Sigmoid colon (tissue), 7 donors: ENCODE results near the gene CABYR. TPM values are rescaled to one million over a fixed set of nuclear protein-coding genes. Genes with fewer than 3 reads are reported as not detected.

ENCODE experiments used
- DNase-seq: peaks from one replicate; pipeline ENCODE4 v3.0.0-alpha.2; 2019
- H3K27ac ChIP-seq, 4 donors: fragments of 200-600 bp; sonication (generic); one replicate each; pipeline ENCODE4 v1.5.1; 2016 to 2019; ENCODE audit warnings: mild to moderate bottlenecking in 1 of 4
- H3K27me3 ChIP-seq, 3 donors: fragments of 200-600 bp; sonication (generic); one replicate each; pipeline ENCODE4 v1.5.1; 2019; ENCODE audit warnings: mild to moderate bottlenecking in 1 of 3
- H3K36me3 ChIP-seq, 4 donors: fragments of 200-600 bp; sonication (generic); one replicate each; pipeline ENCODE4 v1.5.1; 2016 to 2019
- H3K4me1 ChIP-seq, 4 donors: fragments of 200-600 bp; sonication (generic); one replicate each; pipeline ENCODE4 v1.5.1; 2017 to 2019
- H3K4me3 ChIP-seq, 4 donors: fragments of 200-600 bp; sonication (generic); one replicate each; pipeline ENCODE4 v1.5.1; 2017 to 2019; ENCODE audit warnings: mild to moderate bottlenecking in 2 of 4, moderate library complexity in 1 of 4
- H3K9me3 ChIP-seq, 4 donors: fragments of 200-600 bp in 3 of 4; sonication (generic) in 3 of 4; one replicate each; pipeline versions ENCODE4 v1.5.1 to v1.6.1; 2013 to 2019
- CTCF ChIP-seq, 4 experiments: fragments of 450-650 bp in 3 of 4; fragments of 200-600 bp in 1 of 4; IDR thresholded peaks; one replicate each; pipeline ENCODE4 v1.5.1; 2016 to 2019; ENCODE audit warnings: antibody characterized with exemption in 4 of 4, mild to moderate bottlenecking in 3 of 4, moderate library complexity in 2 of 4
- EP300 ChIP-seq, 4 donors: sonication (generic); formaldehyde crosslinking; IDR thresholded peaks; one replicate each; pipeline ENCODE4 v1.6.1; 2017; ENCODE audit warnings: antibody characterized with exemption in 4 of 4
- POLR2A ChIP-seq, 2 donors: fragments of 450-650 bp; IDR thresholded peaks; one replicate each; pipeline ENCODE4 v1.6.1; 2016; ENCODE audit warnings: antibody characterized with exemption in 2 of 2, mild to moderate bottlenecking in 2 of 2, moderate library complexity in 2 of 2
- POLR2AphosphoS5 ChIP-seq, 4 donors: sonication (generic); formaldehyde crosslinking; IDR thresholded peaks; one replicate each; pipeline ENCODE4 v1.6.1; 2017; ENCODE audit warnings: antibody characterized with exemption in 4 of 4
- whole genome bisulfite sequencing, 2 donors: extraction: QIAGEN DNeasy Blood & Tissue Kit; methylation state at CpG; one replicate each; pipeline ENCODE4 v1.1.7; 2013; 5-methylcytosine and 5-hydroxymethylcytosine counted together
- intact Hi-C: fragments of 100-400 bp; cut with DNase I; formaldehyde crosslinking; loops from one replicate; pipeline ENCODE4 v1.15.1; 2023
- polyA plus RNA-seq, 3 donors: library from polyadenylated mRNA; stranded (reverse); fragments of 200-250 nt; gene quantifications; one replicate each; pipeline ENCODE4 v1.2.3, GENCODE V29; 2013
- total RNA-seq, 4 donors: library from RNA; depleted of rRNA; stranded (reverse); fragments of >200 nt; gene quantifications; one replicate each; pipeline ENCODE4 v1.1.0, GENCODE V29; 2016
- donor health status: healthy with polysubstance abuse.
- donor health status: Bipolar disorder and iron deficiency.
- donor health status: healthy.

CABYR gene
- total and polyA plus RNA-seq, 7 donors, result 0.83 to 1.3 (median 1.1) TPM; not detected in 2

GRCh38 chr18:24114924-24115549 is 23.8 kb upstream of the CABYR start:
- intact Hi-C loops, result no loop called here
- DNase-seq, result no peak
- 60 to 81% methylated on average over 4 of the region's 4 CpGs for WGBS, 2 donors
- H3K36me3 ChIP-seq, result peaks cover 0 to 5% (median 0%) of the 10 kb centered on the region in 4 donors
- no peaks in the 10 kb centered on the region for H3K4me1 ChIP-seq
- H3K27ac ChIP-seq, result no peak overlapping the region
- no peaks in the 10 kb centered on the region for H3K9me3 ChIP-seq
- TF ChIP-seq POLR2AphosphoS5 (IDR thresholded peaks at IDR 0.05), result no peak
- TF ChIP-seq POLR2A (IDR thresholded peaks at IDR 0.05), result no peak
- TF ChIP-seq CTCF (IDR thresholded peaks at IDR 0.05), result no peak
- no peak for TF ChIP-seq EP300 (IDR thresholded peaks at IDR 0.05)
- H3K4me3 ChIP-seq, result no peak overlapping the region
- H3K27me3 ChIP-seq, result no peaks in the 10 kb centered on the region

GRCh38 chr18:24115628-24116027 is 23.2 kb upstream of the CABYR start:
- Histone ChIP-seq H3K27me3 (no peaks in the 10 kb centered on the region), H3K4me3 (no peak overlapping the region), H3K27ac (no peak overlapping the region), H3K9me3 (no peaks in the 10 kb centered on the region), H3K4me1 (no peaks in the 10 kb centered on the region), H3K36me3 (peaks cover 0 to 5% (median 0%) of the 10 kb centered on the region in 4 donors)
- TF ChIP-seq CTCF (IDR thresholded peaks at IDR 0.05) (no peak), POLR2AphosphoS5 (IDR thresholded peaks at IDR 0.05) (no peak), EP300 (IDR thresholded peaks at IDR 0.05) (no peak), POLR2A (IDR thresholded peaks at IDR 0.05) (no peak)
- intact Hi-C loops, result no loop called here
- no peak for DNase-seq
- WGBS, 2 donors, result 38 to 42% methylated on average over 2 of the region's 2 CpGs

- WGBS, 2 donors, result 50 to 57% methylated on average over 8 of the region's 8 CpGs
- Histone ChIP-seq H3K4me1 (no peaks in the 10 kb centered on the region), H3K9me3 (no peaks in the 10 kb centered on the region), H3K27me3 (no peaks in the 10 kb centered on the region), H3K4me3 (no peak overlapping the region), H3K36me3 (peaks cover 0 to 7% (median 0%) of the 10 kb centered on the region in 4 donors), H3K27ac (no peak overlapping the region)
- peak; percentile 49 to 87 (median 81) for TF ChIP-seq CTCF (IDR thresholded peaks at IDR 0.05)
- no peak for TF ChIP-seq POLR2A (IDR thresholded peaks at IDR 0.05)
- intact Hi-C loops, result loop anchor here (1.0 kb wide), 1 partner anchor 497 kb away; no protein-coding TSS in a partner anchor
- peak; percentile 75 for DNase-seq
Measured at GRCh38 chr18:24118750-24119577, 19.9 kb upstream of the CABYR start.

- WGBS, 2 donors, result 95 to 97% methylated on average over 4 of the region's 4 CpGs
- TF ChIP-seq EP300 (IDR thresholded peaks at IDR 0.05) (no peak), CTCF (IDR thresholded peaks at IDR 0.05) (no peak), POLR2A (IDR thresholded peaks at IDR 0.05) (no peak), POLR2AphosphoS5 (IDR thresholded peaks at IDR 0.05) (no peak)
- H3K27me3 ChIP-seq, result no peaks in the 10 kb centered on the region
- H3K4me3 ChIP-seq, result no peak overlapping the region
- peaks cover 0 to 18% (median 0%) of the 10 kb centered on the region in 4 donors for H3K36me3 ChIP-seq
- no peaks in the 10 kb centered on the region for H3K4me1 ChIP-seq
- intact Hi-C loops, result no loop called here
- H3K27ac ChIP-seq, result no peak overlapping the region
- no peak for DNase-seq
- no peaks in the 10 kb centered on the region for H3K9me3 ChIP-seq
Measured at GRCh38 chr18:24120676-24121075, 18.2 kb upstream of the CABYR start.
